Mesenteric fat pad (tissue), 1 donor: ENCODE measurements around the gene ATP5PD. TPM values are rescaled to one million over a fixed set of nuclear protein-coding genes. Genes with fewer than 3 reads are reported as not detected.

ENCODE experiments used
- DNase-seq: peaks from one replicate; pipeline ENCODE4 v3.0.0-alpha.2; 2020; ENCODE audit warnings: low spot score
- total RNA-seq: library from RNA; stranded (reverse); fragmentation: NEBNext Ultra II Directional; extraction: Animal tissue kit (Norgen Biotek cat#: 25700); gene quantifications from one replicate; pipeline ENCODE4 v1.2.1, GENCODE V29; 2021
- donor health status: DM: yes; HTN: yes; CAD: no.

The ATP5PD gene
- total RNA-seq, 1 donor from 2014 or later: 310 TPM

- DNase-seq: no peak
Observed at GRCh38 chr17:75001915-75002843, 44.6 kb downstream of the ATP5PD start.

GRCh38 chr17:74999523-74999922, 47.2 kb downstream of the ATP5PD start:
- DNase-seq: no peak

DNA sequence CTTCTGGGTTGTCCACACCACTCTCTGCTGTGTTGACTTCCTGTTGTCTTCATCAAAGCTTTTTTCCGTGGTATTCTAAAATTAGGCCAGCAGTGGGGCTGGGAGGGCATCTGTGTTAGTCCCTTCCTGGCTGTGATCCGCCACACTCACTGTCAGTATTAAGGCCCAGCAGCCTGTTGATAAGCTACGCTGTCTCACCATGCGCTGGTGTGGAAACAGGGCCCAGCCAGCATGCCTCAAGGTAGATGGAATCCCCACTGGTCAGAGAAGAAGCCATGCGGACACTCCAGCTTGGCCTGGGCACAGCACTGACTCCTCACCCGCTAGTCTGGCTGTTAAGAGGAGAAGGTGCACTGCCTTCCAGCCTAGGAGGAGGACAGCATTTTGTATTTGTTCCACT, 48.0 kb downstream of the ATP5PD start:
- DNase-seq: no peak

GRCh38 chr17:74995847-74996246, 50.9 kb downstream of the ATP5PD start:
- DNase-seq: no peak

- no peak for DNase-seq
Observed at GRCh38 chr17:74994440-74994839, 52.3 kb downstream of the ATP5PD start.

DNA sequence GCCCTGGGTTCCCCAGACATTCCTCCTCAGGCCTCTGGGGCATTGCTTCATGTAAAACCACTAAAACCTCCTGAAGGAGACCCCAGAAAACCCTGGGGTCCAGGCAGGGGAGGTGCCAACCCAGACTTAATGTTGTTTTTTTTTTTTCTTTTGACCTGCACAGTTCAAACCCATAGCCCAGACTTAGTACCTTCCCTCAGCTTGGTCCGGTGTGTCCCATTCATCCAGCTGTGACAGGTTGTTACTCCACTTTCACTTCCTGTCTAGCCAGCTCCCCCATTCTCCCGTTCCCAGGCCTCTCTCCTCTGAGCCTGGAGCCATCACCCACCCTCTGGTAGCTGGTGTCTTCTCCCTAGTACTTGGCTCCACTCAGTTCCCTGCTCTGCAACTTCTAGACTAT, 54.5 kb downstream of the ATP5PD start:
- DNase-seq: no peak

DNA sequence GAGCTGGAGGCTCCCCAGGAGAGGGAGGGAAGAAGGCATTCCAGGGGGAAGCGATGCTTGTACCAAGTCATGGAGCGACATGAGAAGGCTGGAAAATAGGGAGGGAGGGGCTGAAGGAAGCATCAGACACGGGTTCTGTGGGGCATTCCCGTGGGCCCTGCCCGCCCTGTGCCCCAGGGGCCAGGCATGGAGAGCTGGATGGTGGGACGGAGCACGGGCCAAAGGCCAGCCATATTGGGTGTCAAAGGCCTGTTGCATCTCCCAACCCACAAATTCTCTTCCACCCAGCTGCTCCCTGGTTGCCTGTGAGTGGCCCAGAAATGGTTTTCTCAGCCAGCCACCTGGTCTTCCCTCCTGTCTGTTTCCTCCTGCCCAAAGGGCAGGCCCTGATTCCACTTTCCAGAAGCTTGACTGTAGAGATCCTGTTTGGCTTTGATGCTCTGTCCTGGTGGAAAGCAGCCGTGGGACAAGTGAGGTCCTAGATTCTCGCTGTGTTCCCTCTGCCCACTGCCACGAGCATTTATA, 56.1 kb downstream of the ATP5PD start:
- no peak for DNase-seq

Other genes with a start within 250 kb of the ATP5PD start
- gene GRIN2C, start 187.1 kb downstream of the ATP5PD start, total RNA-seq: 0.45 TPM
- 5.2 TPM for gene FDXR, start 174.0 kb downstream of the ATP5PD start, total RNA-seq
- gene FADS6, start 153.3 kb downstream of the ATP5PD start, total RNA-seq: not detected
- not detected for gene USH1G, start 123.7 kb downstream of the ATP5PD start, total RNA-seq
- not detected for gene OTOP2, start 122.7 kb downstream of the ATP5PD start, total RNA-seq
- not detected for gene OTOP3, start 111.1 kb downstream of the ATP5PD start, total RNA-seq
- gene HID1, start 74.2 kb downstream of the ATP5PD start, total RNA-seq: 14.4 TPM
- 29.9 TPM for gene CDR2L, start 59.3 kb downstream of the ATP5PD start, total RNA-seq
- 26.4 TPM for gene MRPL58, start 34.3 kb downstream of the ATP5PD start, total RNA-seq
- 34.7 TPM for gene KCTD2, start 256 bp upstream of the ATP5PD start, total RNA-seq
- gene SLC16A5, start 41.0 kb upstream of the ATP5PD start, total RNA-seq: 12.3 TPM
- gene ARMC7, start 63.0 kb upstream of the ATP5PD start, total RNA-seq: 7.9 TPM
- gene NT5C, start 84.8 kb upstream of the ATP5PD start, total RNA-seq: 33.5 TPM
- 28.6 TPM for gene JPT1, start 107.5 kb upstream of the ATP5PD start, total RNA-seq
- gene SUMO2, start 136.0 kb upstream of the ATP5PD start, total RNA-seq: 265 TPM
- 60.2 TPM for gene NUP85, start 158.7 kb upstream of the ATP5PD start, total RNA-seq
- gene GGA3, start 214.6 kb upstream of the ATP5PD start, total RNA-seq: 42.8 TPM
- 45.7 TPM for gene MRPS7, start 214.9 kb upstream of the ATP5PD start, total RNA-seq
- 15.5 TPM for gene MIF4GD, start 224.3 kb upstream of the ATP5PD start, total RNA-seq
- 16.4 TPM for gene SLC25A19, start 242.5 kb upstream of the ATP5PD start, total RNA-seq